Effector memory CD4-positive, alpha-beta T cell (primary cell): ENCODE results near the gene PCSK6.

Experiments
- DNase-seq, 3 donors: peaks; one replicate each; pipeline ENCODE4 v3.0.0-alpha.2; 2020
- H3K27ac ChIP-seq: 2 replicates; pipeline ENCODE4 v1.7.0; 2013; ENCODE audit warnings: mild to moderate bottlenecking, low read length, moderate library complexity; ENCODE audit not compliant: insufficient read depth, poor library complexity, severe bottlenecking
- H3K27me3 ChIP-seq: replicated peaks from 2 replicates; pipeline ENCODE4 v1.7.0; 2013; ENCODE audit warnings: mild to moderate bottlenecking, low read length; ENCODE audit not compliant: insufficient read depth, control insufficient read depth, poor library complexity, severe bottlenecking
- H3K36me3 ChIP-seq: 2 replicates; pipeline ENCODE4 v1.7.0; 2013; ENCODE audit warnings: mild to moderate bottlenecking, low read length, moderate library complexity; ENCODE audit not compliant: control insufficient read depth, insufficient read depth
- H3K4me1 ChIP-seq: 2 replicates; pipeline ENCODE4 v1.7.0; 2013; ENCODE audit warnings: low read length, mild to moderate bottlenecking; ENCODE audit not compliant: control insufficient read depth, insufficient read depth, poor library complexity, severe bottlenecking
- H3K4me3 ChIP-seq: 2 replicates; pipeline ENCODE4 v1.7.0; 2013; ENCODE audit warnings: low read length, low read depth, mild to moderate bottlenecking; ENCODE audit not compliant: insufficient read depth, poor library complexity, severe bottlenecking
- H3K9me3 ChIP-seq: 2 replicates; pipeline ENCODE4 v1.7.0; 2013; ENCODE audit warnings: mild to moderate bottlenecking, low read length, moderate library complexity; ENCODE audit not compliant: control insufficient read depth

The PCSK6 gene

GRCh38 chr15:101273534-101273933 lies 216.0 kb downstream of the PCSK6 start:
- H3K27me3 ChIP-seq, result no peaks in the 10 kb centered on the region
- peaks cover 14% of the 10 kb centered on the region for H3K4me1 ChIP-seq
- H3K27ac ChIP-seq, result no peak overlapping the region
- no peak for DNase-seq
- H3K9me3 ChIP-seq, result no peaks in the 10 kb centered on the region
- H3K4me3 ChIP-seq, result no peak overlapping the region
- H3K36me3 ChIP-seq, result peaks cover 49% of the 10 kb centered on the region

DNA sequence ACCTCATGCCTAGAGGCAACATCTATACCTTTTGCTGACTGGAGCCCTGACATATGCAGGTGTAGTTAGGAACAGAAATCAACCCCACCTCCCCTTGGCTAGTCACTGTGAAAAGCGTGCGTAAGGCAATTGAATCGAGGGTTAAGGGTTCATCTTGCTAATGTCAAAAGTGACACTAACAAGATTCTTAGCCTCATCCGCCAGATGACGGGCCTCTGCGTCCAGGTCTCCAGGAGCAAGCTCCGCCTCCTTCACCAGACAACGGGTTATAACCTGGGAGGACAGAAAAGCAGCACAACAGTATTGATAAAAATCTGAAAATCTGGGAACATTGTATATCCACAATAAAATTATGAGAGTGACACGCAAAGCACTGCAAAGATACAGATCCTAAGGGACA lies 216.9 kb downstream of the PCSK6 start:
- no peak overlapping the region for H3K4me3 ChIP-seq
- H3K9me3 ChIP-seq, result no peaks in the 10 kb centered on the region
- peaks cover 11% of the 10 kb centered on the region for H3K4me1 ChIP-seq
- H3K27ac ChIP-seq, result no peak overlapping the region
- H3K27me3 ChIP-seq, result no peaks in the 10 kb centered on the region
- peaks cover 49% of the 10 kb centered on the region for H3K36me3 ChIP-seq
- no peak for DNase-seq

DNA sequence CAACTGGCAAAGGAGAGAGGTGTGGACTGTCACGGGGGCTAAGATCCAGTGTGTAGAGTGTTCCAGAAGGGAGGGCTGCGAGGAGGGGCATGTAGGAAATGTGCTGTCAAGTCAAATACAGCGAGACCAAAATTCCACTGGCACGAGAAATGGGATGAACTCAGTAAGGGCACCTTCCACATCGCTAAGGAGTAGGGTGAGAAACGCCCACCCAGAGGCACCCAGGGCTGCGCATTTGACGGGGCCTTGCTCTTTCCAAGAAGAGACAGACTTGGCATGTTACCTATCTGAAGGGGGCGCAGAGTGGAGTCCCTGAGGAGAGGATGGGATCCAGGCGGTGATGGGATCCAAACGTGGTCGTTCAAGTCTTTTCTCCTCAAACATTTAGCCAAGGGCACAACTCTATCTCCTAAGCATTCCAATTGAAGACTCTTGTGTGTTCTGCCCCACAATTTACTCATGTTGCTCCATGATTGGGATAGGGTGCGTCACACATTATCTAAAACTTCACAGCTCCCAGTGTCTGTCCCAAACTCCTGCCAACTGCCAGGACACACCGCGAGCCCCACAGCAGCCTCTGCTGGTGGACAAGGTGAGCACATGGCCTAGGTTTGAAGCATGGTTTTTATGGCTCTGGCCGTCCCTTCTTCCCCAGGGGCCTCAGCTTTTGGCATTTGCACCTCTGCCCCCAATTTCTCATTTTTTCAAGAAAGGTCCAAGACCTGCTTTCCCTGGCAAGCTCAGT lies 219.9 kb downstream of the PCSK6 start:
- Histone ChIP-seq H3K36me3 (peaks cover 44% of the 10 kb centered on the region), H3K27ac (no peak overlapping the region), H3K9me3 (no peaks in the 10 kb centered on the region), H3K4me1 (no peaks in the 10 kb centered on the region), H3K4me3 (no peak overlapping the region), H3K27me3 (no peaks in the 10 kb centered on the region)
- no peak for DNase-seq

DNA sequence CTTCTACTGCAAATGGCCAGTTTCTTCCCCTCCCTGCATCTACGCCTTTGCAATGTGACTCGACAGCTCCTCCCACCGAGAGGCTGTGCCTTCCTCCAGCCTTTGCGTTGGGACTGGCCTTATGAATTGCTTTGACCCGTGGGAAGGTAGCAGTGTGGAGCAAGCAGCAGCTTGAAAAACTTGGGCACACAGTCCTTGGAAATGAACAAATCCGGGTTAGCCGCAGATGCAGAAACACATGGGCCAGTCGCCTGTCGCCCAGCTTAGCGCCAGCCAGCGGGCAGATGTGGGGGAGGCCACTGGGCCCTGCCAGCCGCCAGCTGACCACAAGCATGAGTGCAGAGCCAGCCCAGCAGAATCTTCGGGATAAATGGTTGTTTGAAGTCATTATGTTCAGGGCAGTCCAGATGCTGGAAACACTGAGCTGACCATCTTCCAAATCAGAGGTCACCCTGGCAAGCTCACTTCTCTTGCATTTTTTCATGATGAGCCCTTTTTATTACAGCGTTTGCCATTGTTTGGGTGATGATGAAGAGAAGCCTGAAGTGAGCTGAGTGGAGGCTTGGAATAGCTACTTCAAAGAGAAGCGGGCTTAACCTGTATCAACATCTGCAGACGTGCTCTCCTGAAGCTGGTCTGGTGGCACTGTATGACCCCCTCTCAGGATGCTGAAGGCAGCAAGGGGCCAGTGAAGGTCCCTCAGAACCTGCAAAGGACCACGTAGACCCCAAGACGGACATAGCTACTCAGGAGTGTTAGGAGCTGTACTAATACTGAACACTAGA lies 222.0 kb downstream of the PCSK6 start:
- Histone ChIP-seq H3K27me3 (no peaks in the 10 kb centered on the region), H3K4me1 (no peaks in the 10 kb centered on the region), H3K27ac (no peak overlapping the region), H3K36me3 (peaks cover 22% of the 10 kb centered on the region), H3K9me3 (no peaks in the 10 kb centered on the region), H3K4me3 (no peak overlapping the region)
- no peak for DNase-seq

DNA sequence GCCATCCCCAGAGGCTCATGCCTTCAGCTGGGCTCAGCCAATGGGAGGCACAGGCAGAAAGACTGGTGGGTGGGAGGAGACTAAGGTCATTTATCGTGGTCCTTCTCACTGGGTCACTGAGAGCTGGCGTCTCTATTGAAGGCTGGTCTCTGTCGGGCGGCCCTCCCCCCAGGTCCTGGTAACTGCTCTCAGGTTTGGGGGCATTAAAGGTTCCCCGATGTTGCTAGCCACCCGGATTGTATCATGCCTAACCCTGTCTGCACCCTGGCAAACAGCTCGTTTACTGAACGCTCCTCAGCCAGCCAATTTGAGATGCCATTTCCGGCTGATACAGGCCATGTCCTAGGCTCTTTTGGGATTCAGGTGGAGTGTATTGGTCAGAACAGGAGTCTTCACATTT lies 222.7 kb downstream of the PCSK6 start:
- DNase-seq, result no peak
- Histone ChIP-seq H3K4me1 (no peaks in the 10 kb centered on the region), H3K27ac (no peak overlapping the region), H3K4me3 (no peak overlapping the region), H3K27me3 (no peaks in the 10 kb centered on the region), H3K36me3 (peaks cover 15% of the 10 kb centered on the region), H3K9me3 (no peaks in the 10 kb centered on the region)

GRCh38 chr15:101266034-101266433 lies 223.5 kb downstream of the PCSK6 start:
- DNase-seq, result no peak
- H3K27ac ChIP-seq, result no peak overlapping the region
- H3K4me3 ChIP-seq, result no peak overlapping the region
- no peaks in the 10 kb centered on the region for H3K27me3 ChIP-seq
- no peaks in the 10 kb centered on the region for H3K4me1 ChIP-seq
- H3K9me3 ChIP-seq, result no peaks in the 10 kb centered on the region
- H3K36me3 ChIP-seq, result peaks cover 8% of the 10 kb centered on the region

GRCh38 chr15:101264911-101265641 lies 224.4 kb downstream of the PCSK6 start:
- H3K4me3 ChIP-seq, result no peak overlapping the region
- no peak overlapping the region for H3K27ac ChIP-seq

GRCh38 chr15:101264011-101264410 lies 225.5 kb downstream of the PCSK6 start:
- Histone ChIP-seq H3K4me1 (no peaks in the 10 kb centered on the region), H3K27ac (no peak overlapping the region), H3K27me3 (no peaks in the 10 kb centered on the region), H3K36me3 (no peaks in the 10 kb centered on the region), H3K4me3 (no peak overlapping the region), H3K9me3 (no peaks in the 10 kb centered on the region)
- DNase-seq, result no peak

More at GRCh38 chr15:101264911-101265641, 224.4 kb downstream of the PCSK6 start:
- no peaks in the 10 kb centered on the region for H3K36me3 ChIP-seq
- no peaks in the 10 kb centered on the region for H3K9me3 ChIP-seq
- DNase-seq, result no peak
- no peaks in the 10 kb centered on the region for H3K4me1 ChIP-seq
- no peaks in the 10 kb centered on the region for H3K27me3 ChIP-seq

DNA sequence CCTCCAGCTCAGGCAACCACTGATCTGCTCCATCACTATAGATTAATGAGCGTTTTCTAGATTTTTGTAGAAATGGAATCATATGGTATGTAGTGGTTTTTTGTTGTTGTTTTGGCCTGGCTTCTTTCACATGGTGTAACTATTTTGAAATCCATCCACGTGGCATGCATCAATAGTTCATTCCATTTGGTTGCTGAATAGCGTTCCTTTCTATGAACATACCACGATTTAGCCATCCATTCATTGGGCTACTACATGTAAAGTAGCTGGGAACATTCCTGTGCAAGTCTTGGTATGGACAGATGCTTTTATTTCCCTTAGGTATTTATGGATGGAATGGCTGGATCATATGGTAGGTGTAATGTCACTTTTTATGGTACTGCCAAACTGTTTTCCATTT lies 227.0 kb downstream of the PCSK6 start:
- H3K27ac ChIP-seq, result no peak overlapping the region
- H3K36me3 ChIP-seq, result no peaks in the 10 kb centered on the region
- H3K9me3 ChIP-seq, result no peaks in the 10 kb centered on the region
- no peaks in the 10 kb centered on the region for H3K4me1 ChIP-seq
- no peaks in the 10 kb centered on the region for H3K27me3 ChIP-seq
- no peak overlapping the region for H3K4me3 ChIP-seq
- no peak for DNase-seq
